WTC11 (cell line): ENCODE results near the gene SGPP2. TPM values are rescaled to one million over a fixed set of nuclear protein-coding genes. Genes with fewer than 3 reads are reported as not detected.

Experiments used
- ATAC-seq: fragments of 200-7000 bp; cut with Tn5 transposase; 2 replicates; pipeline ENCODE4 v1.10.0; 2021; ENCODE audit warnings: mild to moderate bottlenecking, moderate library complexity
- CTCF ChIA-PET: fragments of 300-600 bp; sonication (Branson Sonifier 250); formaldehyde crosslinking; loops from one replicate; lab custom pipeline; 2021; ENCODE audit warnings: antibody characterized with exemption; lab: Charles Lee
- POLR2A ChIA-PET: fragments of 350-600 bp; sonication (Branson Sonifier 250); formaldehyde crosslinking; loops from one replicate; lab custom pipeline; 2021; ENCODE audit warnings: antibody characterized with exemption; lab: Charles Lee
- DNase-seq: peaks from one replicate; pipeline ENCODE4 v3.0.0; 2021; ENCODE audit warnings: low spot score
- H3K27ac Mint-ChIP-seq: 2 replicates; pipeline ENCODE4 v1.8.0; 2021; ENCODE audit warnings: mixed read lengths
- H3K27me3 Mint-ChIP-seq: 2 replicates; pipeline ENCODE4 v1.8.0; 2021; ENCODE audit warnings: low read depth, mild to moderate bottlenecking, moderate library complexity, mixed read lengths
- H3K36me3 Mint-ChIP-seq: 2 replicates; pipeline ENCODE4 v1.8.0; 2021; ENCODE audit warnings: mixed read lengths
- H3K4me1 Mint-ChIP-seq: 2 replicates; pipeline ENCODE4 v1.8.0; 2022; ENCODE audit warnings: mixed read lengths
- H3K4me3 Mint-ChIP-seq: 2 replicates; pipeline ENCODE4 v1.8.0; 2021; ENCODE audit warnings: mild to moderate bottlenecking, moderate library complexity, mixed read lengths
- H3K9me3 Mint-ChIP-seq: 2 replicates; pipeline ENCODE4 v1.8.0; 2021; ENCODE audit warnings: mixed read lengths
- ATF2 ChIP-seq: sonication (generic); formaldehyde crosslinking; IDR thresholded peaks from 2 replicates; pipeline ENCODE4 v1.8.1; 2022; ENCODE audit warnings: low read depth, missing genetic modification reagents, borderline replicate concordance
- CDX4 ChIP-seq: fragments of 250-450 bp; sonication (Bioruptor Pico); IDR thresholded peaks from 2 replicates; pipeline ENCODE4 v1.9.0; 2021; ENCODE audit warnings: moderate library complexity, mild to moderate bottlenecking, inconsistent platforms, borderline replicate concordance
- CREM ChIP-seq: sonication (generic); formaldehyde crosslinking; IDR thresholded peaks from 2 replicates; pipeline ENCODE4 v1.8.1; 2022; ENCODE audit warnings: mild to moderate bottlenecking, missing genetic modification reagents, moderate library complexity
- ELF4 ChIP-seq: sonication (generic); formaldehyde crosslinking; IDR thresholded peaks from 2 replicates; pipeline ENCODE4 v1.8.1; 2022; ENCODE audit warnings: low read depth, mild to moderate bottlenecking, moderate library complexity, missing genetic modification reagents
- ERG ChIP-seq: fragments of 250-450 bp; sonication (Bioruptor Pico); IDR thresholded peaks from 2 replicates; pipeline ENCODE4 v1.8.0; 2021; ENCODE audit warnings: mild to moderate bottlenecking
- FOXK1 ChIP-seq: sonication (generic); formaldehyde crosslinking; IDR thresholded peaks from 2 replicates; pipeline ENCODE4 v1.8.0; 2022; ENCODE audit warnings: mild to moderate bottlenecking, moderate library complexity, missing genetic modification reagents
- FOXP1 ChIP-seq: sonication (generic); formaldehyde crosslinking; IDR thresholded peaks from 2 replicates; pipeline ENCODE4 v1.8.0; 2022; ENCODE audit warnings: missing genetic modification reagents, mild to moderate bottlenecking, moderate library complexity, borderline replicate concordance
- HMGA2 ChIP-seq: fragments of 250-450 bp; sonication (Bioruptor Pico); IDR thresholded peaks from 2 replicates; pipeline ENCODE4 v1.4.0; 2021; ENCODE audit warnings: mild to moderate bottlenecking, moderate library complexity
- JUN ChIP-seq: sonication (generic); formaldehyde crosslinking; IDR thresholded peaks from 2 replicates; pipeline ENCODE4 v1.8.0; 2023; ENCODE audit warnings: mild to moderate bottlenecking, missing genetic modification reagents
- MLX ChIP-seq: sonication (generic); formaldehyde crosslinking; IDR thresholded peaks from 2 replicates; pipeline ENCODE4 v1.8.1; 2023; ENCODE audit warnings: mild to moderate bottlenecking, missing genetic modification reagents, moderate library complexity
- MXD4 ChIP-seq: fragments of 250-450 bp; sonication (Bioruptor Pico); IDR thresholded peaks from 2 replicates; pipeline ENCODE4 v1.8.0; 2021; ENCODE audit warnings: mild to moderate bottlenecking, moderate library complexity, borderline replicate concordance
- MYBL2 ChIP-seq: sonication (generic); formaldehyde crosslinking; IDR thresholded peaks from 2 replicates; pipeline ENCODE4 v1.8.1; 2023; ENCODE audit warnings: mild to moderate bottlenecking, moderate library complexity, missing genetic modification reagents
- NFE2L1 ChIP-seq: sonication (generic); formaldehyde crosslinking; IDR thresholded peaks from 2 replicates; pipeline ENCODE4 v1.8.1; 2023; ENCODE audit warnings: missing genetic modification reagents
- NR2C2 ChIP-seq: sonication (generic); formaldehyde crosslinking; IDR thresholded peaks from 2 replicates; pipeline ENCODE4 v1.8.0; 2022; ENCODE audit warnings: mild to moderate bottlenecking, missing genetic modification reagents
- OVOL2 ChIP-seq: fragments of 250-450 bp; sonication (Bioruptor Pico); IDR thresholded peaks from 2 replicates; pipeline ENCODE4 v1.9.0; 2021; ENCODE audit warnings: mild to moderate bottlenecking, borderline replicate concordance
- PRDM15 ChIP-seq: sonication (generic); formaldehyde crosslinking; IDR thresholded peaks from 2 replicates; pipeline ENCODE4 v1.8.0; 2022; ENCODE audit warnings: missing genetic modification reagents
- RORB ChIP-seq: fragments of 250-450 bp; sonication (Bioruptor Pico); IDR thresholded peaks from 2 replicates; pipeline ENCODE4 v1.9.0; 2021; ENCODE audit warnings: mild to moderate bottlenecking
- ZNF121 ChIP-seq: sonication (generic); formaldehyde crosslinking; IDR thresholded peaks from 2 replicates; pipeline ENCODE4 v1.8.0; 2023; ENCODE audit warnings: missing genetic modification reagents
- ZNF281 ChIP-seq: sonication (generic); formaldehyde crosslinking; IDR thresholded peaks from 2 replicates; pipeline ENCODE4 v1.8.0; 2023; ENCODE audit warnings: mild to moderate bottlenecking, missing genetic modification reagents
- ZNF317 ChIP-seq: sonication (generic); formaldehyde crosslinking; IDR thresholded peaks from 2 replicates; pipeline ENCODE4 v1.8.1; 2023; ENCODE audit warnings: low read depth, mild to moderate bottlenecking, moderate library complexity, missing genetic modification reagents, borderline replicate concordance
- ZNF532 ChIP-seq: fragments of 250-450 bp; sonication (Bioruptor Pico); IDR thresholded peaks from 2 replicates; pipeline ENCODE4 v1.9.0; 2021; ENCODE audit warnings: mild to moderate bottlenecking, borderline replicate concordance
- total RNA-seq: library from RNA; stranded (reverse); gene quantifications from 3 replicates; pipeline ENCODE4 v1.2.3, GENCODE V29; 2021

SGPP2 gene
- total RNA-seq, 1 experiment from 2014 or later: 0.07 TPM

- TF ChIP-seq MXD4: no peak
- no peak for TF ChIP-seq JUN
- no peak for TF ChIP-seq ZNF532
- no peak for TF ChIP-seq OVOL2 (CRISPR knock-in tag)
Measured at GRCh38 chr2:222431869-222432268, 7.5 kb downstream of the SGPP2 start (continued).

GRCh38 chr2:222433332-222434173, 9.2 kb downstream of the SGPP2 start:
- peaks cover 100% of the 10 kb centered on the region for H3K27me3 Mint-ChIP-seq
- H3K36me3 Mint-ChIP-seq: no peaks in the 10 kb centered on the region
- H3K4me3 Mint-ChIP-seq: no peak overlapping the region
- DNase-seq (peak; percentile 73), ATAC-seq (peak; percentile 98)
- peaks cover 6% of the 10 kb centered on the region for H3K9me3 Mint-ChIP-seq
- H3K27ac Mint-ChIP-seq: no peak overlapping the region
- POLR2A ChIA-PET: interaction anchor here (1.0 kb wide), 1 partner anchor 114 kb away, joined by 3 read pairs; no protein-coding TSS in a partner anchor
- CTCF ChIA-PET: interaction anchor here (0.7 to 1.2 kb wide), 5 partner anchors 8 to 470 kb away, joined by 3 to 6 read pairs (median 3); no protein-coding TSS in a partner anchor
- peaks cover 16% of the 10 kb centered on the region for H3K4me1 Mint-ChIP-seq
- TF ChIP-seq FOXP1 (no peak), MYBL2 (no peak), NFE2L1 (CRISPR knock-in tag) (no peak), CDX4 (CRISPR knock-in tag) (no peak), ERG (CRISPR knock-in tag) (no peak), MLX (CRISPR knock-in tag) (no peak), PRDM15 (no peak), ATF2 (CRISPR knock-in tag) (no peak), HMGA2 (CRISPR knock-in tag) (no peak), ZNF317 (CRISPR knock-in tag) (no peak), CREM (no peak), ZNF121 (CRISPR knock-in tag) (no peak), NR2C2 (CRISPR knock-in tag) (no peak), FOXK1 (no peak), ELF4 (CRISPR knock-in tag) (no peak), RORB (no peak), ZNF281 (CRISPR knock-in tag) (no peak)
